BE2C (cell line): ENCODE results near the gene PHC2.

Source experiments
- DNase-seq: peaks from one replicate; pipeline ENCODE4 v3.0.0-alpha.2; 2020
- H3K27me3 ChIP-seq: fragments of 250-450 bp; sonication (Bioruptor Pico); 2 replicates; pipeline ENCODE4 v1.5.1; 2020; ENCODE audit warnings: mild to moderate bottlenecking
- H3K36me3 ChIP-seq: fragments of 250-450 bp; sonication (Bioruptor Pico); 2 replicates; pipeline ENCODE4 v1.5.1; 2020; ENCODE audit warnings: mild to moderate bottlenecking
- H3K4me1 ChIP-seq: fragments of 250-450 bp; sonication (Bioruptor Pico); 2 replicates; pipeline ENCODE4 v1.5.1; 2020
- H3K4me3 ChIP-seq: 2 replicates; pipeline ENCODE4 v1.5.1; 2011; ENCODE audit warnings: low read depth, low read length
- H3K9me3 ChIP-seq: fragments of 250-450 bp; sonication (Bioruptor Pico); 2 replicates; pipeline ENCODE4 v1.5.1; 2020
- CTCF ChIP-seq: IDR thresholded peaks from 2 replicates; pipeline ENCODE4 v1.5.1; 2012; ENCODE audit warnings: mild to moderate bottlenecking, low read depth, low read length

PHC2 gene

GRCh38 chr1:33370827-33371226 lies 60.1 kb downstream of the PHC2 start:
- H3K4me1 ChIP-seq = peaks cover 4% of the 10 kb centered on the region; the same call in 1 of the 2 replicates
- no peak overlapping the region for H3K4me3 ChIP-seq
- TF ChIP-seq CTCF = no peak
- no peaks in the 10 kb centered on the region for H3K9me3 ChIP-seq
- DNase-seq = no peak
- no peaks in the 10 kb centered on the region for H3K27me3 ChIP-seq
- H3K36me3 ChIP-seq = no peaks in the 10 kb centered on the region

- no peak for TF ChIP-seq CTCF
- Histone ChIP-seq H3K9me3 (no peaks in the 10 kb centered on the region), H3K4me1 (peaks cover 4% of the 10 kb centered on the region; the same call in 1 of the 2 replicates), H3K27me3 (no peaks in the 10 kb centered on the region), H3K36me3 (no peaks in the 10 kb centered on the region), H3K4me3 (no peak overlapping the region)
- no peak for DNase-seq
Measured at GRCh38 chr1:33370301-33370700, 60.6 kb downstream of the PHC2 start.

GRCh38 chr1:33369764-33370163 lies 61.1 kb downstream of the PHC2 start:
- Histone ChIP-seq H3K27me3 (no peaks in the 10 kb centered on the region), H3K36me3 (no peaks in the 10 kb centered on the region), H3K4me3 (no peak overlapping the region), H3K9me3 (no peaks in the 10 kb centered on the region), H3K4me1 (peaks cover 7% of the 10 kb centered on the region)
- no peak for TF ChIP-seq CTCF
- DNase-seq = no peak

- Histone ChIP-seq H3K9me3 (no peaks in the 10 kb centered on the region), H3K4me3 (no peak overlapping the region), H3K27me3 (no peaks in the 10 kb centered on the region), H3K36me3 (no peaks in the 10 kb centered on the region), H3K4me1 (peaks cover 7% of the 10 kb centered on the region)
- no peak for TF ChIP-seq CTCF
- no peak for DNase-seq
Measured at GRCh38 chr1:33369081-33369480, 61.8 kb downstream of the PHC2 start.

- no peak overlapping the region for H3K4me3 ChIP-seq
- H3K27me3 ChIP-seq = no peaks in the 10 kb centered on the region
- no peaks in the 10 kb centered on the region for H3K36me3 ChIP-seq
- no peak for DNase-seq
- H3K9me3 ChIP-seq = no peaks in the 10 kb centered on the region
- peaks cover 7% of the 10 kb centered on the region for H3K4me1 ChIP-seq
- no peak for TF ChIP-seq CTCF
Measured at GRCh38 chr1:33368431-33368830, 62.5 kb downstream of the PHC2 start.

- peak; percentile 79 for DNase-seq
- H3K9me3 ChIP-seq = no peaks in the 10 kb centered on the region
- peaks cover 12% of the 10 kb centered on the region for H3K4me1 ChIP-seq
- no peaks in the 10 kb centered on the region for H3K27me3 ChIP-seq
- peak; percentile 79 for TF ChIP-seq CTCF
- no peaks in the 10 kb centered on the region for H3K36me3 ChIP-seq
- H3K4me3 ChIP-seq = no peak overlapping the region
Measured at GRCh38 chr1:33367485-33368405, 63.1 kb downstream of the PHC2 start.
